AG04450 (cell line): ENCODE results near the gene TAS2R40. TPM values are rescaled to one million over a fixed set of nuclear protein-coding genes. Genes with fewer than 3 reads are reported as not detected.

Experiments
- CTCF ChIA-PET: fragments of 300-600, 350-600 bp; formaldehyde crosslinking; extraction: SDS; loops from one replicate; lab custom pipeline; 2022; ENCODE audit warnings: antibody characterized with exemption, inconsistent platforms; lab: Charles Lee
- POLR2A ChIA-PET: fragments of 350-600 bp; formaldehyde crosslinking; extraction: SDS; loops from one replicate; lab custom pipeline; 2021; ENCODE audit warnings: antibody characterized with exemption, inconsistent platforms; lab: Yijun Ruan, JAX
- DNase-seq: peaks from one replicate; pipeline ENCODE4 v3.0.0-alpha.2; 2011; ENCODE audit warnings: low read depth, low spot score
- H3K27ac ChIP-seq: one replicate; pipeline ENCODE4 v1.5.1; 2012; ENCODE audit warnings: low read depth, low read length, control low read depth
- H3K27me3 ChIP-seq: one replicate; pipeline ENCODE4 v1.6.0; 2012; ENCODE audit warnings: low read length; ENCODE audit not compliant: control insufficient read depth, insufficient read depth
- H3K4me3 ChIP-seq: 2 replicates; pipeline ENCODE4 v1.5.1; 2011; ENCODE audit warnings: mild to moderate bottlenecking, low read depth, low read length, control low read depth
- H3K9me3 ChIP-seq: 2 replicates; pipeline ENCODE4 v1.5.1; 2012; ENCODE audit warnings: low read length; ENCODE audit not compliant: control insufficient read depth, insufficient read depth
- polyA plus RNA-seq: library from polyadenylated mRNA; depleted of rRNA; stranded (reverse); fragments of >200 nt; gene quantifications from 2 replicates; pipeline ENCODE4 v1.2.3, GENCODE V29; 2011
- TF ChIP-seq, protein P1 (sequence below): IDR thresholded peaks from 2 replicates; pipeline ENCODE4 v1.5.1; 2011; ENCODE audit warnings: low read depth, low read length, control low read depth, inconsistent platforms

Gene TAS2R40
- polyA plus RNA-seq, 1 experiment: not detected

DNA sequence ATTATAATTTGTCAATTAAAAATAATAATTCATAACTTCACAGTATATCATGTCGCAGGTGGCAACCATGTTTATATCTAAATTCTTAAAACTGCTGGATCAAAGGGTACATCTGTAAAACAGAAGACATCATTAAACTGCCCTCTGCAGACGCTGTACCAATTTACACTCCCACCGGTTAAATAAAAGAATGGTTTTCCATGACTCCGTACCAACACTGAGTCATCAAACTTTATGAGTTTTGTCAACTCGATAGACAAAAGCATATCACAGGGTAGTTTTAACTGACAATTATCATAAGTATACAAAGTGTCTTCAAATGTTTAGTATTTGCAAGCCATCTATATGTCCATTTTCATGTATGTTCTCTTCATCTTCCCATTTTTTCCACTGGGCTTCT lies 35.7 kb downstream of the TAS2R40 start:
- Histone ChIP-seq H3K4me3 (no peak overlapping the region), H3K27ac (no peak overlapping the region), H3K27me3 (no peaks in the 10 kb centered on the region), H3K9me3 (no peaks in the 10 kb centered on the region)
- no peak for DNase-seq
- ChIA-PET CTCF (interaction anchor here (1.8 to 5.0 kb wide), 2 partner anchors 17 to 42 kb away, joined by 6 to 45 read pairs; no protein-coding TSS in a partner anchor), POLR2A (no interaction called here)
- TF ChIP-seq, protein P1, sequence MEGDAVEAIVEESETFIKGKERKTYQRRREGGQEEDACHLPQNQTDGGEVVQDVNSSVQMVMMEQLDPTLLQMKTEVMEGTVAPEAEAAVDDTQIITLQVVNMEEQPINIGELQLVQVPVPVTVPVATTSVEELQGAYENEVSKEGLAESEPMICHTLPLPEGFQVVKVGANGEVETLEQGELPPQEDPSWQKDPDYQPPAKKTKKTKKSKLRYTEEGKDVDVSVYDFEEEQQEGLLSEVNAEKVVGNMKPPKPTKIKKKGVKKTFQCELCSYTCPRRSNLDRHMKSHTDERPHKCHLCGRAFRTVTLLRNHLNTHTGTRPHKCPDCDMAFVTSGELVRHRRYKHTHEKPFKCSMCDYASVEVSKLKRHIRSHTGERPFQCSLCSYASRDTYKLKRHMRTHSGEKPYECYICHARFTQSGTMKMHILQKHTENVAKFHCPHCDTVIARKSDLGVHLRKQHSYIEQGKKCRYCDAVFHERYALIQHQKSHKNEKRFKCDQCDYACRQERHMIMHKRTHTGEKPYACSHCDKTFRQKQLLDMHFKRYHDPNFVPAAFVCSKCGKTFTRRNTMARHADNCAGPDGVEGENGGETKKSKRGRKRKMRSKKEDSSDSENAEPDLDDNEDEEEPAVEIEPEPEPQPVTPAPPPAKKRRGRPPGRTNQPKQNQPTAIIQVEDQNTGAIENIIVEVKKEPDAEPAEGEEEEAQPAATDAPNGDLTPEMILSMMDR: no peak

DNA sequence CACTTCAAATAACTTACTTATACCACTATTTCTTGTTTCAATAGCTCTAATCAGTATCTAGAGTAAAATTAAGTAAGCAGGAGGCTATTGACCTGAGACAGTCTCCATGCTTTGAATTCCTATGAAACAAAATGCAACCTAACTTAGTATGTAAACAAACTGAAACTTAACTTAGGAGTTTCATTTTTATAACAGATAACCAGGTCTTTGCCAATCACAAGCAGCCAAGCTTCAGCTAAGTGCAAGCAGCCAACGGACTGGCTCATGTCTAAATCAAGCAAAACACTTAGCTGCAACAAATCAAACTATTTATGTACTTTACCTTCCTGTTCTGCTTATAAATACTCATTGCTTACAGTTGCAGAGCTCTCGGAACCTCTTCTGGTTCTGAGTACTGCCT lies 37.0 kb downstream of the TAS2R40 start:
- TF ChIP-seq, protein P1: no peak
- POLR2A ChIA-PET: no interaction called here
- H3K27me3 ChIP-seq: no peaks in the 10 kb centered on the region

DNA sequence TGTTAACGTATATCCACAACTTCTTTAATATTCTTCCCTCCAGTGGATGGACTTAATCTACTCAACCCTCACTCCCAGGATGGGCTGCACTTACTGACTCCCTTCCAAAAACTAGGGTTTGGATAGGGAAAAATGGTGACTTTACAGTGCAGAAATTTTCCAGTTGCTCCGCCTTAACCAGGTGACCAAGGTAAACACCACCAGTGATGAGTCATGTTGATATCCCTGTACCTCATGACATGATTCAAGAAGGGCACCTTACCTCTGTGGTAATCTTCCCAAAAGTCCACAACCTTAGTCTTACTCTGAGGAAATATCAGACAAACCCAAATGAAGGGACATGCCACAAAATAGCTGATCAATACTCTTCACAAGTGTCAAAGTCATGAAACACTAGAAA lies 37.9 kb downstream of the TAS2R40 start:
- H3K9me3 ChIP-seq: no peaks in the 10 kb centered on the region; the same call in 1 of the 2 replicates
- ChIA-PET CTCF (interaction anchor here (0.7 to 6.7 kb wide), 2 partner anchors 20 to 36 kb away, joined by 6 to 57 read pairs; no protein-coding TSS in a partner anchor), POLR2A (no interaction called here)
- TF ChIP-seq, protein P1: no peak
- H3K27me3 ChIP-seq: no peaks in the 10 kb centered on the region
- DNase-seq: no peak
- no peak overlapping the region for H3K27ac ChIP-seq
- H3K4me3 ChIP-seq: no peak overlapping the region

More for the DNA sequence above, 37.0 kb downstream of the TAS2R40 start:
- CTCF ChIA-PET: interaction anchor here (1.4 to 5.0 kb wide), 3 partner anchors 18 to 158 kb away, joined by 6 to 45 read pairs (median 6); no protein-coding TSS in a partner anchor
- no peaks in the 10 kb centered on the region; the same call in 1 of the 2 replicates for H3K9me3 ChIP-seq
- no peak overlapping the region for H3K27ac ChIP-seq
- DNase-seq: no peak
- no peak overlapping the region for H3K4me3 ChIP-seq

DNA sequence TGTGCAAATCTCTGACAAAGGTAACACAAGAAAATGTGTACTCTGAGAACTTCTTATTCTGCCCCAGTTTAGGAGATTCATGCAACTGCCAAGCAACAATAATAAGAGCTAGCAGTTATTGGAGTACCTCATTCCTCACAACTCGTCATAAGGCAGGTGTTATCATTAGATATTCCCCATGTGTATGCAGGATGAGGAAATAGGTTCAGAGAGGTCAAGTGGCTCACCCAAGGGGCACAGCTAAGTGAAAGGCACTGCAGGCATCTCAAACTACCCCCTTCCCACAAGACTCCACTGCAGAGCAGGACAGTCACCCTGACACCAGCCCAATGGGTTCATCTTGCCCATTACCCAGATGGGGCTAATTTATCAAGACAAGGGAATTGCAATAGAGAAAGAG lies 40.1 kb downstream of the TAS2R40 start:
- ChIA-PET CTCF (interaction anchor here (0.5 to 6.7 kb wide), 4 partner anchors 22 to 155 kb away, joined by 3 to 57 read pairs (median 6); partner anchors contain the start of gene CASP2), POLR2A (interaction anchor here (0.7 kb wide), 1 partner anchor 119 kb away, joined by 4 read pairs; the partner anchor contains the start of gene ZYX)

More for the DNA sequence above, 40.1 kb downstream of the TAS2R40 start:
- Histone ChIP-seq H3K4me3 (no peak overlapping the region), H3K27me3 (no peaks in the 10 kb centered on the region), H3K9me3 (no peaks in the 10 kb centered on the region; the same call in 1 of the 2 replicates), H3K27ac (no peak overlapping the region)
- no peak for DNase-seq
- TF ChIP-seq, protein P1: no peak
